ENCODE data around the gene PRDM15.
"Not testable (repeated sequence)": the region's sequence is repeated elsewhere in the genome, so short reads cannot be mapped to it uniquely, and the experiment has no call there.

Gene PRDM15

DNA sequence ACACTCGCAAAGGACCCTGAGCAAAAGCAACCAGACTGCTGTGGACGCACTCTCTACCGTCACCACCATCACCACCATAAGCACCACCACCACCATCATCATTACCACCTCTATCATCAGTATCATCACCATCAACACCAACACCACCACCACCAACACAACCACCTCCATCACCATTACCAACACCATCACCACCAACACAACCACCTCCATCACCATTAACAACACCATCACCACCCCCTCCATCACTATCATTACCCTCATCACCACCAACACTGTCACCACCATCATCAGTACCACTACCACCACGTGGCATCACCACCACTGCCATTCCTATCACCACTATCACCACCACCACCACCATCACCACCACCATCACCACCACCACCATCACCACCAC, 73.5 kb downstream of the PRDM15 start:
- DNase-seq (ENCODE audit: low read depth), result no peak

DNA sequence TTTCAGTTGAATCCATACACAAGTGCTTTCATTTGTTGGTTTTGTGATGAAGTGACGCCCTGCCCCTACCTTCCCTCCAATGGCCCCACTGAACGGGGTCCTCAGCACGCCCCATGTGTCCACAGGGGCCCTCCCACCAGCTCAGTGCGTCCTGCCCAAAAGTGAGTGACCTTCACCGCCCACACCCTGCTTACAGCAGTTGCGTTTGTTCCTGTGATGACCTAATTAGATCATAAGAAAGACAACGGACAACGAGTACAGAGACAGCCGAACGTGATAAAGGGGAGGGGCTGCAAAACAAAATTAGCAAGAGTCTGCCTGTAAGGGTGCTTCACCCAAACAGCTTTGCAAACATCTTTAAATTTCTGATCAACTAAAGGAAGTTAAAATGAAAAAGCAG, 74.1 kb downstream of the PRDM15 start:
- DNase-seq (ENCODE audit: low read depth), result no peak

DNA sequence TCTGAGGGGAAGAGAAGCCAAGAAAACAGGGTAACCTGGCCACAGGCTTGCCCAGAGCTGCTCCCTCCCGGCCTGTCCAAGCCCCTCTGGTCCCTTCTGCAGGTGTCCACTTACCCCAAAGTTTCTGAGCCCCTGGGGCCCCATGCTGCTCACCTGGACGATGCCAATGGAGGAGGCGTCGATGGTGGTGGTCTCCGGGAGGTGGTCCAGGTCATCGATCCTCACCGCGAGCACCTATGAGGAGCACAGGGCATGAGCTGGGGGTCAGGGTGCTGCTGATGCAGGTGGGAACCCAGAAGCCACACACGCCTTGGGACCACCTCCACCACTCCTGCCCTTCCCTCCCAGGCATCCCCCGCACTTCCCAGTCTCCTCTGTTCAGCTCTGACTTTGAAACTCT, 74.8 kb downstream of the PRDM15 start:
- DNase-seq (ENCODE audit: low read depth), result no peak

DNA sequence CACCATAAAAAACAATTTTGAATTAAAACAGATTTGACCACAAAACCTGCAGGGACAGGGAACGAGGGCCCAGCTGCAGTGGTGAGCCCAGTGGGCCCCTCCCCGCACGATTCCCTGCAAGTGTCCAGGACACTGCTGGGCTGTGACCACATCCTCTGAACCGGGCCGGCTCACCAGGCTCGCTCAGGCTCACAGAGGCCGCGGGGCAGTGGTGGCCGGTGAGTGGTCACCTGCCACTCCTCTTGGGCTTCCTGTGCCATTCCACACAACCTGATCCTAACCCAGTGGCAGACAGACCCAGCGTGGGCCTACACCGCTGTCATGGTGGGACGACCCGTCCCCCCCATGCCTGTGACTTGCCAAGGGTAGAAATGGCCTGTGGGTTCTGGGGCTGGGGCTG, 75.8 kb downstream of the PRDM15 start:
- no peak for DNase-seq (ENCODE audit: low read depth)

DNA sequence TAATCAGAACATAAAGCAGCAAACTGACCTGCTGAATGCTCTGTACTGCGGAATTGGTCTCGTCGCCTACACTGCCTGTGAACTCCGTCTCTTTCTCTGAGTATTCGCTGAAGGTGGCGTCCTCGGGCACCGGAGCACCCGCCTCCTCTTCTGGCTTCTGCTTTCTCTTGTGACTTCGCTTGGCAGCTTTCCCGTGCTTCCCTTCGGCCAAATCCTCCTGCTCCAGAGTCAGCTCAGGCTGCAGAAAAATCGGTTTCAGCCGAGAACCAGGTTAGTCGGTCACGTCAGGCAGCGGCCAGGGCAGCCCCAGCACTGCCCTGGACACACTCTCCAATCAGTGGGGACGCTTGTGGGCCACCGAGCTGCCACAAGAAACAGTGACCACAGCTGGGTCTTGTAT, 76.5 kb downstream of the PRDM15 start:
- DNase-seq (ENCODE audit: low read depth), result no peak

DNA sequence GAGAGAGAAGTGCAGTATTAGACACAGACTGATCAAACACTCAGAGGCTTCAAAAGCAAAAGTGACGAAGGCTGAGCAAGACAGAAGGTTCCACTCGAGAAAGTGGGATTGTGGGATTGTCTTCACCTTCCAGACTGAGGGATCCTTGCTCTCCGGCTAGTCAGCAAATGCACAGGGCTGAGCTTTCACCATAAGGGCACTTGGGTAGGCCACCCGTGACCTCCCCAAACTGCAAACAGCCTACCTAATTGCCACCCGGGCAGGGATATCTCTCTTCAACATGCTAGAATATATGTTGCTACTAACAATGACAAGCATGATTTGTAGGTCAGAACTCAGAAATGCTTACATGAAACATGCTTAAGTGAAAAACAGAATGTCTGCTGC, 77.0 kb downstream of the PRDM15 start:
- DNase-seq (ENCODE audit: low read depth), result no peak

DNA sequence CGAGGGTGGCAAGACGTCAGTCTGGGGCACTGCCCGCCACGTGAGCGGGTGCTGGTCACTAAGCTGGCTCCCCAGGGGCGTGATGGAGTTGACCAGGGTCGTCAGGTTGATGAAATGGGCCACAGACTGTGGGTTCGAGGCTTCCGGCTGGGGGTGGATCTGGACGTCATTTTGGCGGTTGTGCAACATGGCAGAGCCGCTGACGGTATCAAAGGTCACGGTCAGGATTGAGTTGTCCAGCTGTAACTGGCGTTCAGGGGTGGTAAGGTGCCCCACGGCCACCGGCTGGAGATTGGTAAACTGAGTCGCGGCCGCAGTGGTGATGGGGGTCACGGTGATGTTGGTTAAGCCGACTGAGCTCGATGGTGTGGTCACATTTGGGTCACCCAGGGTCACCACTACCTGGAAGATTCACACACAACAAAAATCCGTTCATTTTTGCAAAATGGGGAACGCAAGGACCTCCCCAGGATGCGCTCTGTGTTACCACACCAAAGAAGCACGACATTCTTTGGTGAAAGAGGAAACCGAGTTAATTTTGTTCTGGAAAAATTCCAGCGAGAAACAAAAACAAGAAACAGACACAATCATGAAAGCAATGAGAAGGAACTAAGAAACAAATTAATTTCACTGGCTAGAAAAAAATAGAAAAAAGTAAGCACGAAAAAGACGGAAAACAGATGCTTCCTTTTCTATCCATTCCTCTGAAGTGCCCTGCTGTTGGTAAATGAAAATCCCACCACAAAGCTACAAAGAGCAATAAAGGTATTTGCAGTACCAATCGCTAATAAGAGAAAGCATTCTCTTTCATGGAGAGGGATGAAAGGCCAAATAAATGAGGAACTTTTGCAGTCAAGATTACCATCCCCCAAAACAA, 77.6 kb downstream of the PRDM15 start:
- no peak for DNase-seq (ENCODE audit: low read depth)

DNA sequence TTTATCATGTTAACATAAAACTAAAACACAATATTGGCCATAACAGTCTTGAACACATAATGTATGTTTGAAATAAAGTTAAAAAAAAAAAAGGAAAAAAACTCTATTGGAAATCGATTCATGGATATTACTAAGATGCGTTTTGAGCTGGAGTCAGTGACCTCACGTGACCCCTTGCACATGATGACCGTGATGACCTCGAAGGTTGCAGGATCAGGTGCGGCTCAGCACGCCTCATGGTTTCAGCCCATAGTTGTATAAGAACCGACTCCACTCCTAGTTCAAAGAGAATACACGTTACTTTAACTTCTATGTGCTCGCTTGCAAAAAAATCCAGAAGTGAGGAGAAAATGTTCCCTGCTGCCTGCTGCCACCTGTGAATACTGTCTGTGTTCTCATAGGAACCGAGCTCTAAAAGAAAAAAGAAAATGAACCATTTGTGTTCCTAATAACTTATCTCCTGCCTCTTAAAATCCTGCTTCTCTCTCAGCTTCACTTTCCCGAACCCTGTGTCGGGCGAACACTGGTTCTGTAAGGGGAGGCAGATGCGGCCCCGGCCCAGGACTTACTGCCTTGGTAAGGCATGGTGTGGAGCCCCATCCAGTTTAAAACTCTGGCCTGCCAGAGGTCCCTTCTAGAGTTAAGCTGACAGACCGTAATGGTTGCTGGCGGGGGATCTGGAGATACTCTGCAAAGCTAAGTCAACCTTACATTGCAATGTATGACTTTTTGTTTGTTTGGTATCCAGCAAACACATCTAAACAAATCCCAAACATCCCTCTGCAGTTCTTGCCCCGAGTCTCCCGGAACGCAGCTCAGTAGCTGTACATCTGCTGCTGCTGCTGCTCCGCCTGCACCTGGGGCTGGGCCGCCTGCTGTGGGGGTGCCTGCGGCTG, 78.5 kb downstream of the PRDM15 start:
- no peak for DNase-seq (ENCODE audit: low read depth)

DNA sequence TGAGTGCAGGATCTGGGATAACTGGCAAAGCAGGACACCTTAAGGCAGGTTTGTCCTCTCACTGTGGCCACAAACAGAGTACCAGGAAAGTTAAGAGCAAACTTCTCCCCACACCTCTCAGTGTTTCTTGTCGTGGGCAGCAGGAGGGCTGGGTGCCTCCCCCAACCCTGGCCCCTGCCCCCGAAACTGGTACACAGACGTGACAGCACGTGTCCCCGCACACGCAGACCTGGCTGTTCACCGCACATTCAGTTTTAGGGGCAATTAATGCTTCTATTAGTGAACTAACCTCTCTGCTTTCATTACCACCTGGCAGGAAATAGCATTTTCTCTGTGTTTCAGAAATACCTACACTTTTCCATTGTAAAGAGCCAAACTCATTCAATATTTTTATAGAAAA, 79.4 kb downstream of the PRDM15 start:
- DNase-seq (ENCODE audit: low read depth), result no peak

DNA sequence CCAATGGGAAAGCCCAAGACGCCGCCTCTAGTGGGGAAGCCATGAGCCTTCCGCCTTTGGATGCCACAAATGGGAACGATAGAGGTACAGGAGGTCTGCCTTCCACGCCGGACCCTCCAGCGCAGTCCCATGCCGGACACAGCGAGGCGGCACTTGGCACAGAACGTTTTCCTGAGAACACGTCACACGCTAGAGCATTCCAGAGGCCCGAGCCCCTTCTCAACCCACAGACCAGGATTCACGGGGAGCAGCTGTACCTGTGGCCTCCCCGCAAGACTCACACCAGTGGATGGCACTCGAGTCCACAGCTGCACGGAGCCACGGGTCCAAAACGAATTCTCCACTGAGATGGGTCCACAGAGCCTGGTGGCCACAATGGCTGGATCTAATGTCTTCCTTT, 80.8 kb downstream of the PRDM15 start:
- no peak for DNase-seq (ENCODE audit: low read depth)

DNA sequence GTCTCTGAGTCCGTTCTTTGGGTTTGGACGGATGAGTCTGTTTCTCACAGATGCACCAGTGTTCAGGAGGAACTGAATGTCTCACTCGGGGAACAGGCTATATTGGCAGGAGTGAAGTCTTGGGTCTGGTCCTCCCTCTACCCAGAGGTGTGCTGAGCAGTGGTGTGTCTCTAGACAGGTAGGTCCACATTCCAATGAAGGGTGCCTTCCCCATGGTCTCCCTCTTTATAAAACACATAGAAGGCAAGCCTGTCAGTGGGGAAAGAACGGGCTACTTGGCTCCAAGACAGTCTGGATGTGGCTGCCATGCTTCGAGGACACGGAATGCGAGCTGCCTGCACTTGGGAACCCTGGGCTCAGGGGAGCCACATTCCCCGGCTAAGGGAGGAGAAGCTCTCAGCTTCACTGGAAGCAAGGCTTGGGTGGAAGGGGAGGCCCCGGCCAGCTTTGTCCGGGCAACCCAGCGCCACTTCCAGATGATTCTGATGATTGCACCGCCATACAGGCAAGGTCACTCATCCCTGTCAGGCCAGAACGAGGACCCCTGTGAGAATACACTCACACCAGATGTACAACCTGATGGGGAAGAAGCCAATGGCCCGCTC, 82.6 kb downstream of the PRDM15 start:
- DNase-seq (ENCODE audit: low read depth), result no peak

DNA sequence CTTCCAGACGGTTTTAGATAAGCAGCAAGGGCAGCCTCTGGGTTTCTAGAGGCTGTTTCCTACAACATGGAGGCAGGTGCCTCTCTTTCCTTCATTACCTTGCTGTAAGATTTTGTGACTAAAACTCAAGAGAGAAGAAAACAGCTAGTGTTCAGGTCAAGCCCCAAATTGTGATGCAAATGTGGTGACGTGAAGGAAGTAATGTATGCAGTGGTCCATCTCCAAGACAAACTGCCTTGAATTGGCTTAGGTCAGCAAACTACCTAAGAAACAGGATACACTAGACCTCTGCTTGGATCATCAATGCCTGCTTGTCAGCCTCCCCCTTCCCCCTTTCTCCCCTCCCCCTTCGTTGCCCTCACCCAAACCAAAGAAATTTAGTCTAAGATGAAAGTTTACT, 83.4 kb downstream of the PRDM15 start:
- no peak for DNase-seq (ENCODE audit: low read depth)

DNA sequence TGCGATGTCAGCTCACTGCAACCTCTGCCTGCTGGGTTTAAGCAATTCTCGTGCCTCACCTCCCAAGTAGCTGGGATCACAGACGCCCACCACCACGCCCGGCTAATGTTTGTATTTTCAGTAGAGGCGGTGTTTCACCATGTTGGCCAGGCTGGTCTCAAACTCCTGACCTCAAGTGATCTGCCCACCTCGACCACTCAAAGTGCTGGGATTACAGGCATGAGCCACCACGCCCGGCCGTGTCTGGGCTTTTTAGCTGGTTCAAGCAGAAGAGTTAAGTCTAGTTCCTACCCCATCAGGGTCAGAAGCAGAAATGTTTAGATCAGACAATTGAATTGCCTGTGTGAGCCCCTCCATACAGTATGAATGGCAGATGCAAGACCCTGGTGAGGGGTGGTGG, 84.5 kb downstream of the PRDM15 start:
- no peak for DNase-seq (ENCODE audit: low read depth)

DNA sequence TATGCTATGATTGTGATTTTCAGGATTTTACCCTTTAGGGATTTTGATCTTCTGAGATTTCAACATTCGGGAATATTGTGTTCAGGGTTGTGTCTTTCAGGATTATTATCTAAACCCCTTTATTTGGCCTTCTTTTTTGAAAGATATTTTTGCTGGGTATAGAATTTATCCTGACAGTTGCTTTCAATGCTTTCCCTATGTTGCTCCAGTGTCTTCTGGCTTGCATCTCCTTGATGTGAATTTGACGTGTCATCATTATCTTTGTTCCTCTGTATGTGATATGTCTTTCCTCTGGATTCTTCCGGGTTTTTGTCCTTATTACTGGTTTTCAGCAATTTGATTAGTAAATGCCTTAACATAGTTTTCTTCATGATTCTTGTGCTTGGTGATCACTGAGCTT, 86.4 kb downstream of the PRDM15 start:
- DNase-seq (ENCODE audit: low read depth), result no peak

DNA sequence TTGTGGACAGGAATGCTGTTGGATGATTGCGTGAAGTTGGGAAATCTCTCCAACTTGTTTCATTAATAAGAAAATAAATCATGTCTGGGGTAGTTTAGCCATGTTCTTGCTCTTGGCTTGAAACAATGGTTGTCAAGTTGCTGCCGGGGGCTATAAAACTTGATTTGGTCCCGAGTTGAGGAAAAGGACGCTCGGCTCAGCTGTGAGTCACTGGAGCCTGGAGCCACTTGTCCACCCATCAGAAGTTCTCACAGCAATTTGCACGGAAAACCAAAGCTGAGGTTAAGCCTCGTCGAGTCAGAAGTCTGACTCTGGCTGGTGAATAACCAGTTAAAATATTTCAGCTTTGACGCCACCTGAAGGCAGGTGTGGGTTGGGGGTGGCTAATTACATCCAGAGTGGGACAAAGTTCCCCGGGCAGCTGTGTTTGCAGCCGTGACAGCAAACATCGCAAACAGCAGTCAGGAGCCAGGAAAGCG, 92.6 kb downstream of the PRDM15 start:
- no peak for DNase-seq (ENCODE audit: low read depth)

DNA sequence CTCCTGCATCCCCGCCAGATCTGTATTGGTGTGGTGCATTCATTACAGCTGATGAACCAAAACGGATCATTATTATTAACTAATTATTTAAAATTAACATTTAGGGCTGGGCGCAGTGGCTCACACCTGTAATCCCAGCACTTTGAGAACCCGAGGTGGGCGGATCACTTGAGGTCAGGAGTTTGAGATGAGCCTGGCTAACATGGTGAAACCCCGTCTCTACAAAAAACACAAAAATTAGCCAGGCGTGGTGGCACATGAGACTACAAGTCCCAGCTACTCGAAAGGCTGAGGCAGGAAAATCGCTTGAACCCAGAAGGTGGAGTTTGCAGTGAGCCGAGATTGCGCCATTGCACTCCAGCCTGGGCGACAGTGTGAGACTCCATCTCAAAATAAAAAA, 93.9 kb downstream of the PRDM15 start:
- DNase-seq (ENCODE audit: low read depth), result not testable (repeated sequence)

DNA sequence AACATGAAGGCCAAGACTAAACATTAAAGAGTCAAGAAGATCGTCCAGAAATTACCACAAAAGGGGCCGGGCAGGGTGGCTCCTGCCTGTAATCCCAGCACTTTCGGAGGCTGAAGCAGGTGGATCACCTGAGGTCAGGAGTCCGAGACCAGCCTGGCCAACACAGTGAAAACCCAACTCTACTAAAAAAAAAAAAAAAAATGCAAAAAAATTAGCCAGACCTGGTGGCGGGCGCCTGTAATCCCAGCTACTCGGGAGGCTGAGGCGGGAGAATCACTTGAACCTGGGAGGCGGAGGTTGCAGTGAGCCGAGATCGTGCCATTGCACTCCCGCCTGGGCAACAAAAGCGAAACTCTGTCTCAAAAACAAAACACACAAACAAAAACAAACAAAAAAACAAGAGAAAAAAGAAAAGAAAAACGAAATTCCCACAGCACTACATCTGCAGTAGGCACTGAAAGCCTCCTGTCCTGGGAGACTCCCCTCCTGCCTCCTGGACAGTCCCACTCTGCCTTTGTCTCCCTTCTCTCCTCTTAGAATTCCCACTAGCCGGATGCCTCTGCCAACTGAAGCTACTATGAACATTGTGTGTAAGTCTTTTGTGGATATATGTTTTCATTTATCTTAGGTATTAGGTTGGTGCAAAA, 94.6 kb downstream of the PRDM15 start:
- no peak for DNase-seq (ENCODE audit: low read depth)

DNA sequence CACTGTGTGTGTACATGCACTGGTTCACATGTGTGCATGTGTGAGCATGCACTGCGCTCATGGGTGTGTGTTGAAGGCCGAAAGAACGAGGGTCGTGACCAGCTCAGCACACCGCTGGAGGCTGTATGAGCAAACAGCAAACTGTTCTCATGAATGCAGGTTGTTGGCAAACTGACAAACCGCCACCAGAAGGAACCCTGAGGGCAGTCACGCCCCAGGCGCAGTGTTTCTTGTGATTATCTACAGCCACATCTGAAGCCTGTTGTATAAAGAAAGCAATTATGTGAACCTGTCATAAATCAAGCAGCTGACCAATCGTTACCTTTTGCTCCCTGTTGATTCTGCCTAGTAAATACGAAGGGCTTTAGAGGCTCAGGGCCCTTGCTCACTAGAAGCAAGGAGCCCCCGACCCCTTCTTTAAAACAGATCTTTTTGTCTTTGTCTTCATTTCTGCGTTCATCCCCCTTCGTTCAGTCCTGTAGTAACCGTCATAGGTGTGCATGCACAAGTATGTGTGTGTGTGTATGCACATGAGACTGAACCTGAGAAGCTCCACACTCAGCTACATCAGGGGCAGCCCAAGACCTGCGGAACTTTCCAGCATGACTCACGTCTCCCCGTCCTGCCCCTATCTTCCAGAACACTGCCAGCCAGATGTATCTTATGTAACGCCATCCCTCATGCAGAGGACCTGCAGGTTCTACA, 95.5 kb downstream of the PRDM15 start:
- DNase-seq (ENCODE audit: low read depth), result no peak

DNA sequence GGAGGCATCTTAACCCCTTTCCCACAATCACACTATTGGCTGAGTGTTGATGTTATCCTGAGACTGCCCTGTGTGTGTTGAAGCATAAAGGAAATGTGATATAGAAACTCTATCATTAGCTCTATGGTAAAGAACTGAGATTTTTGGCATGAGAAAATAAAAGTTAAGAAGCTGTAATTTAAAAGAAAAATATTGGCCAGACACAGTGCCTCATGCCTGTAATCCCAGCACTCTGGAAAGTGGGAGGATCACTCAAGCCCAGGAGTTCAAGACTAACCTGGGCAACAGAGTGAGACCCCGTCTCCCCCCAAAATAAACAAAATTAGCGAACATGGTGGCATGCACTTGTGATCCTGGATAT, 98.1 kb downstream of the PRDM15 start:
- DNase-seq (ENCODE audit: low read depth), result no peak

DNA sequence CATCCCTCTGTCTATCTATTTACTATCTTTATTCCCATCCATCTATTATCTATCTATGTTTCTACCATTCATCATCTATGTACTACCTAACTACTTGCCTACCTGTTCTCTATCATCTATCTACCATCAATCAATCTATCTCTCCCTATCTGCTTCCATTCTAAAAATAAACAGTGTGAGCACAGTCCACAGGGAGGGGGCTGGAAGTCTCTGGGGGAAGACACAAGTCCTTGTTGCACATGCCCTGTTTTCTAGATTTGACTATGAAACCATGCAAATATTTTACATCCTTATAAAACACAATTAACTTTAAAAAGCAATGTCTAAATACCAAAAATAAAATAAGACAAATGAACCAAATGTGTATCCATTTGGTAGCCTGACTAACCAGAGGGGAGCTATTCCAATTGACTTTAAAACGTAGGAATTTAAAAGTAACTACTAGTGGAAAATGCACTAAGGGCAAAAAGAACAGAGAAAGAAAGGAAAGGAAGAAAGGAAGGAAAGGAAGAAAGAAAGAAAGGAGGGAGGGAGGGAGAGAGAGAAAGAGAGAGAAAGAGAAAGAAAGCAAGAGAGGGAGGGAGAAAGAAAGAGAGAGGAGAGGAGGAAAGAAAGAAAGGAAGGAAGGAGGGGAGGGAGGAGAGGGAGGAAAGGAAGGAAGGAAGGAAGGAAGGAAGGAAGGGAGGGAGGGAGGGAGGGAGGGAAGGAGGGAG, 98.7 kb downstream of the PRDM15 start:
- no peak for DNase-seq (ENCODE audit: low read depth)

DNA sequence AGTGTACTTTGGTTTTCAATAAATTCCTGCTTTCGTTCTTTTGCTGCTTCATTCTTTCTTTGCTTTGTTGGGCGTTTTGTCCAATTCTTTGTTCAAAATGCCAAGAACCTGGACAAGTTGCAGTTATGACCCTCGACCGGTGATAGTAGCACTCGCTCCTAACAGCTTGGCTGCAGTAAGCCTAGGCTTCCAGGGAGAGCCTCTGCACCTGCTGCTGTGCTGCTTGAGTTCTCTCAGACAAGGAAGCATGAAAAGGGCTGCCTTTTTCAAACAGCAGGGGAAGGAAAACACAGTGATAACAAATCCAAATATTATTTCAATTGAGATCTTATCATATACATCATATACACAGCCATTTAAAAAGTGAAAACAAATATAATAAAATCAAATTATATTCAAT, 99.5 kb downstream of the PRDM15 start:
- DNase-seq (ENCODE audit: low read depth), result no peak
